GM19351 (cell line): ENCODE results near the gene MAP4.

Experiments
- ATAC-seq: cut with Tn5 transposase; IDR thresholded peaks from one replicate; pipeline ENCODE4 v1.9.1; 2021; ENCODE audit warnings: mild to moderate bottlenecking, moderate library complexity; ENCODE audit not compliant: unreplicated experiment

Gene MAP4

GRCh38 chr3:47974974-47975470 is 41.2 kb downstream of the MAP4 start:
- no peak for ATAC-seq

GRCh38 chr3:47971081-47971480 is 45.1 kb downstream of the MAP4 start:
- no peak for ATAC-seq

- ATAC-seq, result no peak
Measured at GRCh38 chr3:47964740-47965139, 51.5 kb downstream of the MAP4 start.

DNA sequence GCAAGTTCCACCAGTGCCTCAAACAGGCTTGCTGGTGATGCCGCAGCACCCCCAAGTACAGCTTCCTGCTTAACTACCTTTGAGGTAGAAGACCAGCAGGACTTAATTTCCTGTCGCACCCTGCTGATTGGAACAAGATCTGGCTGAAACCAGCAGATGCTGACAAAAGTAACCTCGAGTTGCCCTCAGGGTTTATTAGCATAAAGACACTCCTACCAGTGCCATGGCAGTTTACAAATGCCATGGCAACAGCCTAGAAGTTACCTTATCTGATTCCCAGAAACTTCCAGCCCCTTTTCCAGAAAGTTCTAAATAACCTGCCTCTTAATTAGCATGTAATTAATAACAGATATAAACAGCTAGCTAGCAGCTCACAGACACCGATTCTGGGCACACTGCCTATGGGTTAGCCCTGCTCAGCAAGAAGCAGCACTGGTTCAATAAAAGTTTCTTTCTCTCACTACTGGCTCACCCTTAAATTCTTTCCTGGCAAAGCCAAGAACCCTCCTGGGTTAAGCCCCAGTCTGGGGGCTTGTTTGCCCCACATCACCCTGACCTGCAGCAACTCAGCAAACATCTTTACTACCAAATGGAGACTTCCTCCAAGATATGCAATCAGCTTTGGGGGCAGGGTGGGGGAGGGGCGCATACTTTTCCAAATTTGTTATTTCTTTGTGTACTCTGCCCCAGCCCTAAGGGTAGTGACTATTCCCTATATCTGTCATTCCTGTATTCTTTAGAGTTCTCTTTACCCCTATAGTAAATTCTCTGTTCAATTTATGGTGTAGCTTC is 54.2 kb downstream of the MAP4 start:
- no peak for ATAC-seq

GRCh38 chr3:47961036-47961435 is 55.2 kb downstream of the MAP4 start:
- ATAC-seq, result no peak

GRCh38 chr3:47956521-47956920 is 59.7 kb downstream of the MAP4 start:
- no peak for ATAC-seq

- ATAC-seq, result no peak
Measured at GRCh38 chr3:47954567-47954966, 61.6 kb downstream of the MAP4 start.

GRCh38 chr3:47950453-47951169 is 65.6 kb downstream of the MAP4 start:
- no peak for ATAC-seq

- ATAC-seq, result no peak
Measured at GRCh38 chr3:47949979-47950378, 66.2 kb downstream of the MAP4 start.

- ATAC-seq, result no peak
Measured at GRCh38 chr3:47940232-47940631, 76.0 kb downstream of the MAP4 start.

- ATAC-seq, result no peak
Measured at GRCh38 chr3:47932421-47932820, 83.8 kb downstream of the MAP4 start.

- ATAC-seq, result no peak
Measured at GRCh38 chr3:47930979-47931378, 85.2 kb downstream of the MAP4 start.

GRCh38 chr3:47916696-47917095 is 99.5 kb downstream of the MAP4 start:
- no peak for ATAC-seq

- ATAC-seq, result no peak
Measured at GRCh38 chr3:47916201-47916600, 100.0 kb downstream of the MAP4 start.

GRCh38 chr3:47912006-47912504 is 104.2 kb downstream of the MAP4 start:
- no peak for ATAC-seq

GRCh38 chr3:47910777-47911440 is 105.3 kb downstream of the MAP4 start:
- no peak for ATAC-seq

DNA sequence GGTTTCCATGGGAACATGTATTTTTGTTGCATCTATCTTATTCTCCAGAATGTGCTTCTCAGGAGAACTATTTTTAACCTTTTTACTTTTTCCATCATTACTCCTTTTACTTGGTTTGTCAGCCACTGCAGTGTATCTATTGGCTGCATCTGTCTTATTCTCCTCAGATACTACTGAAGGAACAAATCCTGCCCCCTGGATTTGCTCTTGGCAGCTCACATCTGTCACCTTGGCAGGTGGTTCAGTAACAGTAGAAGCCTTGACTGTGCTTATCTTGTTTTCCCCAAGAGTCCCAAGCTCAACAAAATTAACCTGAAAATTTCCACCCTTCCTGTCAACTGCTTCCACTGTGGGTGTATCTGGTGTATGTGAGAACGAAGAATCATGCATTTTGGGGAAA is 106.0 kb downstream of the MAP4 start:
- no peak for ATAC-seq

DNA sequence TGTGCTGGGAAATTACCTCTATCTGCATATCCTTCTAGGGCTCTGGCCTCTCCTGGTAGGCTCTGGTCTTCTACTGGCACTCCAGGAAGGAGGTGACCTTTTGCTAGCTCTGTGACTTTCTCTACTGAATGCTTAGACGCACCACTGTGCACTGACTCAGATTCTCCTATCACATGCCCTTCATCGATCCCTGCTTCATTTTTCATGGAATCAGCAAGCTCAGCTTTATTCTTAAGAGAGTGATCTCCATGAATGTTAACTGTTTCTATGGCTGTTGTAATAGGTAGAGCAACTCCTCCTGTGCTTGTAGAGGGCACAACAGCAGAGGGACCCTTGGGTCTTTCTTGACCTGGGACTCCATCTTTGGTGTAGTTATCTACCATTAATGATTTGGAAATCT is 106.6 kb downstream of the MAP4 start:
- no peak for ATAC-seq

DNA sequence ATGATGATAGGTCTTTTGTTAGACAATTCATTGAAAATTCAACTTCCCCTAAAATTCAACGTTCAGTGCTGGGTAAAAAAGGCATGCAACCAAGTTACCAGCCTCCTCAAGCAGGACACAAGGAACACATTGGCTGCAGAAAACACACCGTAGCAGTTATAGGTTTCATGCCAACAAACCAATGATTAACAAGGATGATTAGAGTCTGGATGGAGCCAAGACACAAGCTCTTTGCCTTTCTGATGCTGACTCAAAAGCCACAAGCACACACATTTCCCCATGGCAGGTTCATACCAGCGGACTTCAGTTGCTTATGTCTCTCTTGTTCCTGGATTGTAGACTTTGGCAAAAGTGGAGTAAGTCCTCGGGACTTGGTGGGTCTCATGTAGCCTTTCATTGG is 107.5 kb downstream of the MAP4 start:
- no peak for ATAC-seq

GRCh38 chr3:47907784-47908183 is 108.4 kb downstream of the MAP4 start:
- ATAC-seq, result no peak

GRCh38 chr3:47902746-47903145 is 113.5 kb downstream of the MAP4 start:
- ATAC-seq, result no peak
